Panc1 (cell line): ENCODE results near the gene MVP. TPM values are rescaled to one million over a fixed set of nuclear protein-coding genes. Genes with fewer than 3 reads are reported as not detected.

ENCODE experiments used
- ATAC-seq: fragments of 200-7000 bp; cut with Tn5 transposase; 2 replicates; pipeline ENCODE4 v1.9.1; 2020; ENCODE audit warnings: mild to moderate bottlenecking, moderate library complexity
- BruUV-seq: library from RNA; stranded (reverse); fragments of 400-500 nt; replicated peaks from 2 replicates; lab custom pipeline; 2021; lab: Mats Ljungman, UMichigan
- CTCF ChIA-PET: fragments of 300-600 bp; sonication (Branson Sonifier 250); formaldehyde crosslinking; loops from one replicate; lab custom pipeline; 2022; ENCODE audit warnings: antibody characterized with exemption; lab: Charles Lee
- POLR2A ChIA-PET: fragments of 300-600 bp; sonication (Branson Sonifier 250); formaldehyde crosslinking; loops from one replicate; lab custom pipeline; 2022; ENCODE audit warnings: antibody characterized with exemption; lab: Charles Lee
- DNase-seq: peaks from one replicate; pipeline ENCODE4 v3.0.0-alpha.2; 2010; ENCODE audit warnings: low read depth, low spot score
- H3K27ac ChIP-seq: 2 replicates; pipeline ENCODE4 v1.5.1; 2011; ENCODE audit warnings: mild to moderate bottlenecking, low read length, inconsistent platforms
- H3K27me3 ChIP-seq: fragments of 200-500 bp; sonication (Bioruptor generic); 2 replicates; pipeline ENCODE4 v1.6.0; 2014; ENCODE audit warnings: low read length, inconsistent platforms; ENCODE audit not compliant: control insufficient read depth, insufficient read depth
- H3K36me3 ChIP-seq: fragments of 200-500 bp; sonication (Bioruptor generic); 2 replicates; pipeline ENCODE4 v1.5.1; 2014; ENCODE audit warnings: inconsistent platforms, mild to moderate bottlenecking, low read length, moderate library complexity; ENCODE audit not compliant: control insufficient read depth, insufficient read depth
- H3K4me1 ChIP-seq: 2 replicates; pipeline ENCODE4 v1.5.1; 2011; ENCODE audit warnings: inconsistent platforms, mild to moderate bottlenecking, low read length, moderate library complexity; ENCODE audit not compliant: control insufficient read depth, insufficient read depth
- H3K4me3 ChIP-seq, 2 experiments: 2 replicates each; pipeline ENCODE4 v1.5.1; 2011 to 2012; ENCODE audit warnings: low read depth in 2 of 2, low read length in 2 of 2, mild to moderate bottlenecking in 2 of 2, inconsistent platforms in 1 of 2, moderate library complexity in 1 of 2
- H3K9me3 ChIP-seq: fragments of 200-500 bp; sonication (Bioruptor generic); 2 replicates; pipeline ENCODE4 v1.5.1; 2014; ENCODE audit warnings: low read depth, mild to moderate bottlenecking, inconsistent platforms, low read length, moderate library complexity; ENCODE audit not compliant: control insufficient read depth, insufficient read depth
- POLR2AphosphoS5 ChIP-seq: IDR thresholded peaks from 2 replicates; pipeline ENCODE4 v1.6.1; 2012; ENCODE audit warnings: mild to moderate bottlenecking, low read depth, low read length, moderate library complexity
- REST ChIP-seq, 2 experiments: IDR thresholded peaks; 2 replicates each; pipeline ENCODE4 v1.6.1; 2011 to 2012; ENCODE audit warnings: low read depth in 2 of 2, control low read depth in 1 of 2, low read length in 1 of 2, mild to moderate bottlenecking in 1 of 2, moderate library complexity in 1 of 2; ENCODE audit not compliant: insufficient read depth in 1 of 2
- SIN3A ChIP-seq: IDR thresholded peaks from 2 replicates; pipeline ENCODE4 v1.6.1; 2012; ENCODE audit warnings: low read depth, mild to moderate bottlenecking, low read length, moderate library complexity, borderline replicate concordance; ENCODE audit not compliant: insufficient read depth
- TCF7L2 ChIP-seq: IDR thresholded peaks from 2 replicates; pipeline ENCODE4 v1.6.1; 2011; ENCODE audit warnings: mild to moderate bottlenecking, low read depth, low read length, inconsistent platforms
- in situ Hi-C: cut with HindIII; loops from 2 replicates; pipeline ENCODE4 v1.10.0; 2016; ENCODE audit warnings: low sequenced_read_pairs, low pct_unique_long_range_greater_than_20kb
- intact Hi-C: fragments of 100-400 bp; cut with micrococcal nuclease; formaldehyde crosslinking; loops from one replicate; pipeline ENCODE4 v1.10.0; 2022; ENCODE audit not compliant: unreplicated experiment
- total RNA-seq: library from RNA; stranded (reverse); gene quantifications from one replicate; pipeline ENCODE4 v1.2.1, GENCODE V29; 2021; ENCODE audit not compliant: unreplicated experiment
- TF ChIP-seq, protein P1 (sequence below): fragments of 450-650 bp; IDR thresholded peaks from 2 replicates; pipeline ENCODE4 v1.5.1; 2017; ENCODE audit warnings: mild to moderate bottlenecking

Gene MVP
- total RNA-seq, 1 experiment from 2014 or later, result 107 TPM

GRCh38 chr16:29876594-29877249 is 56.5 kb downstream of the MVP start:
- ChIA-PET POLR2A (no interaction called here), CTCF (no interaction called here)
- intact Hi-C loops (no loop called here), in situ Hi-C loops (no loop called here)
- TF ChIP-seq POLR2AphosphoS5 (no peak), TCF7L2 (no peak), REST (IDR thresholded peaks at IDR 0.05; ENCODE audit: insufficient read depth in 1 of 2, low read depth in 2 of 2, low read length in 1 of 2) (no peak), SIN3A (no peak)
- TF ChIP-seq, protein P1, sequence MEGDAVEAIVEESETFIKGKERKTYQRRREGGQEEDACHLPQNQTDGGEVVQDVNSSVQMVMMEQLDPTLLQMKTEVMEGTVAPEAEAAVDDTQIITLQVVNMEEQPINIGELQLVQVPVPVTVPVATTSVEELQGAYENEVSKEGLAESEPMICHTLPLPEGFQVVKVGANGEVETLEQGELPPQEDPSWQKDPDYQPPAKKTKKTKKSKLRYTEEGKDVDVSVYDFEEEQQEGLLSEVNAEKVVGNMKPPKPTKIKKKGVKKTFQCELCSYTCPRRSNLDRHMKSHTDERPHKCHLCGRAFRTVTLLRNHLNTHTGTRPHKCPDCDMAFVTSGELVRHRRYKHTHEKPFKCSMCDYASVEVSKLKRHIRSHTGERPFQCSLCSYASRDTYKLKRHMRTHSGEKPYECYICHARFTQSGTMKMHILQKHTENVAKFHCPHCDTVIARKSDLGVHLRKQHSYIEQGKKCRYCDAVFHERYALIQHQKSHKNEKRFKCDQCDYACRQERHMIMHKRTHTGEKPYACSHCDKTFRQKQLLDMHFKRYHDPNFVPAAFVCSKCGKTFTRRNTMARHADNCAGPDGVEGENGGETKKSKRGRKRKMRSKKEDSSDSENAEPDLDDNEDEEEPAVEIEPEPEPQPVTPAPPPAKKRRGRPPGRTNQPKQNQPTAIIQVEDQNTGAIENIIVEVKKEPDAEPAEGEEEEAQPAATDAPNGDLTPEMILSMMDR, result no peak
- no peaks in the 10 kb centered on the region for H3K27me3 ChIP-seq
- no peak overlapping the region for H3K4me3 ChIP-seq
- no peaks in the 10 kb centered on the region for H3K4me1 ChIP-seq
- H3K27ac ChIP-seq, result no peak overlapping the region
- ATAC-seq (no peak), DNase-seq (no peak)
- no peaks in the 10 kb centered on the region for H3K36me3 ChIP-seq
- BruUV-seq, result no TSS peak
- no peaks in the 10 kb centered on the region for H3K9me3 ChIP-seq

DNA sequence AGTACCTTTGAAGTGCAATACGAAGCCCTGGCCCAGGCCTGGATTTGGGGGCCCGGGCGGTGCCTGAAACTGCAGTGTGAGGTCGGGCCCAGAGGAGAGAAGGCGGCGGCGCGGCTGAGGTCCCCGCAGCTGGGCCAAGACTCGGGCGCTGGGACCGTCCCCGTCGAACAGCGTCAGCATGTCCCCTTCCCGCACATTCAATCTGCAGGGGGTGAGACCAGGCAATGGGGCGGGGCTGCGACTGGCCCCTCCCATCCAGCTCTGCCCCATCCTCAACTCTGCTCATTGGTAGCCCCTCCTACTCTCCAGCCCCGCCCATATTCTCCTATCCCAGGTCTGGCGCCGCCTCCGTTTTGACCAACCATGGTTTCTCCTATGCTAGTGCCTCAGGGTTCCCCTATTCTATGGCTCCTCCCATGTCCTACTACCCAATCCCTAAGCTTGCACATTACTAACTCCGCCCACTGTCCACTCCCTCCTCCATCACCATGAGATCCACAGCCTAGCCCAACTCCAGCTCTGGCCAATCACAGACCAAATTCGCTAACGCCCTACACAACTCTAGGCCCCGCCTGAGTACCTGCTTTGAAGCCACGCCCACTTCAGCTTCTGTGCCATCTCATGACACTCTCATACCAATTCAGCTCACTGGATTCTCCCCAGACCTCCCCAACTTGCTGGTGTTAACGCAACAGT is 57.2 kb downstream of the MVP start:
- Histone ChIP-seq H3K4me3 (no peak overlapping the region), H3K27ac (no peak overlapping the region), H3K9me3 (no peaks in the 10 kb centered on the region), H3K36me3 (no peaks in the 10 kb centered on the region), H3K27me3 (no peaks in the 10 kb centered on the region), H3K4me1 (no peaks in the 10 kb centered on the region)
- ChIA-PET POLR2A (interaction anchor here (0.7 kb wide), 1 partner anchor 23 kb away, joined by 7 read pairs; the partner anchor contains the start of gene ASPHD1), CTCF (interaction anchor here (0.5 kb wide), 1 partner anchor 51 kb away, joined by 10 read pairs; no protein-coding TSS in a partner anchor)
- no peak for TF ChIP-seq SIN3A
- TF ChIP-seq TCF7L2, result no peak
- BruUV-seq, result no TSS peak
- in situ Hi-C loops (no loop called here), intact Hi-C loops (no loop called here)
- DNase-seq (no peak), ATAC-seq (peak; percentile 62)
